WTC11 (cell line): ENCODE data around the gene ATXN10. TPM values are rescaled to one million over a fixed set of nuclear protein-coding genes. Genes with fewer than 3 reads are reported as not detected.

Experiments used
- ATAC-seq: fragments of 200-7000 bp; cut with Tn5 transposase; 2 replicates; pipeline ENCODE4 v1.10.0; 2021; ENCODE audit warnings: mild to moderate bottlenecking, moderate library complexity
- CTCF ChIA-PET: fragments of 300-600 bp; sonication (Branson Sonifier 250); formaldehyde crosslinking; loops from one replicate; lab custom pipeline; 2021; ENCODE audit warnings: antibody characterized with exemption; lab: Charles Lee
- POLR2A ChIA-PET: fragments of 350-600 bp; sonication (Branson Sonifier 250); formaldehyde crosslinking; loops from one replicate; lab custom pipeline; 2021; ENCODE audit warnings: antibody characterized with exemption; lab: Charles Lee
- DNase-seq: peaks from one replicate; pipeline ENCODE4 v3.0.0; 2021; ENCODE audit warnings: low spot score
- H3K27ac Mint-ChIP-seq: 2 replicates; pipeline ENCODE4 v1.8.0; 2021; ENCODE audit warnings: mixed read lengths
- H3K27me3 Mint-ChIP-seq: 2 replicates; pipeline ENCODE4 v1.8.0; 2021; ENCODE audit warnings: low read depth, mild to moderate bottlenecking, moderate library complexity, mixed read lengths
- H3K36me3 Mint-ChIP-seq: 2 replicates; pipeline ENCODE4 v1.8.0; 2021; ENCODE audit warnings: mixed read lengths
- H3K4me1 Mint-ChIP-seq: 2 replicates; pipeline ENCODE4 v1.8.0; 2022; ENCODE audit warnings: mixed read lengths
- H3K4me3 Mint-ChIP-seq: 2 replicates; pipeline ENCODE4 v1.8.0; 2021; ENCODE audit warnings: mild to moderate bottlenecking, moderate library complexity, mixed read lengths
- H3K9me3 Mint-ChIP-seq: 2 replicates; pipeline ENCODE4 v1.8.0; 2021; ENCODE audit warnings: mixed read lengths
- ATF2 ChIP-seq: sonication (generic); formaldehyde crosslinking; IDR thresholded peaks from 2 replicates; pipeline ENCODE4 v1.8.1; 2022; ENCODE audit warnings: low read depth, missing genetic modification reagents, borderline replicate concordance
- CREM ChIP-seq: sonication (generic); formaldehyde crosslinking; IDR thresholded peaks from 2 replicates; pipeline ENCODE4 v1.8.1; 2022; ENCODE audit warnings: mild to moderate bottlenecking, missing genetic modification reagents, moderate library complexity
- FOXP1 ChIP-seq: sonication (generic); formaldehyde crosslinking; IDR thresholded peaks from 2 replicates; pipeline ENCODE4 v1.8.0; 2022; ENCODE audit warnings: missing genetic modification reagents, mild to moderate bottlenecking, moderate library complexity, borderline replicate concordance
- GABPB1 ChIP-seq: sonication (generic); formaldehyde crosslinking; IDR thresholded peaks from 2 replicates; pipeline ENCODE4 v1.8.1; 2023; ENCODE audit warnings: mild to moderate bottlenecking, missing genetic modification reagents
- GRHL2 ChIP-seq: fragments of 250-450 bp; sonication (Bioruptor Pico); IDR thresholded peaks from 2 replicates; pipeline ENCODE4 v1.8.0; 2022; ENCODE audit warnings: mild to moderate bottlenecking, moderate library complexity; ENCODE audit not compliant: insufficient replicate concordance, severe bottlenecking
- JUN ChIP-seq: sonication (generic); formaldehyde crosslinking; IDR thresholded peaks from 2 replicates; pipeline ENCODE4 v1.8.0; 2023; ENCODE audit warnings: mild to moderate bottlenecking, missing genetic modification reagents
- MYBL2 ChIP-seq: sonication (generic); formaldehyde crosslinking; IDR thresholded peaks from 2 replicates; pipeline ENCODE4 v1.8.1; 2023; ENCODE audit warnings: mild to moderate bottlenecking, moderate library complexity, missing genetic modification reagents
- NR3C1 ChIP-seq: sonication (generic); formaldehyde crosslinking; conservative IDR thresholded peaks from 2 replicates; pipeline ENCODE4 v1.8.1; 2023; ENCODE audit warnings: low read depth, mild to moderate bottlenecking, missing genetic modification reagents
- OVOL2 ChIP-seq: fragments of 250-450 bp; sonication (Bioruptor Pico); IDR thresholded peaks from 2 replicates; pipeline ENCODE4 v1.9.0; 2021; ENCODE audit warnings: mild to moderate bottlenecking, borderline replicate concordance
- PRRX2 ChIP-seq: fragments of 250-450 bp; sonication (Bioruptor Pico); IDR thresholded peaks from 2 replicates; pipeline ENCODE4 v1.8.0; 2021; ENCODE audit warnings: mild to moderate bottlenecking
- RORB ChIP-seq: fragments of 250-450 bp; sonication (Bioruptor Pico); IDR thresholded peaks from 2 replicates; pipeline ENCODE4 v1.9.0; 2021; ENCODE audit warnings: mild to moderate bottlenecking
- SOX15 ChIP-seq: fragments of 250-450 bp; sonication (Bioruptor Pico); IDR thresholded peaks from 2 replicates; pipeline ENCODE4 v1.9.0; 2021; ENCODE audit warnings: mild to moderate bottlenecking
- TEAD4 ChIP-seq: sonication (generic); formaldehyde crosslinking; IDR thresholded peaks from 2 replicates; pipeline ENCODE4 v1.8.0; 2022; ENCODE audit warnings: mild to moderate bottlenecking, missing genetic modification reagents
- TP53 ChIP-seq: sonication (generic); formaldehyde crosslinking; IDR thresholded peaks from 2 replicates; pipeline ENCODE4 v1.8.1; 2023; ENCODE audit warnings: mild to moderate bottlenecking, missing genetic modification reagents
- ZBTB21 ChIP-seq: sonication (generic); formaldehyde crosslinking; IDR thresholded peaks from 2 replicates; pipeline ENCODE4 v1.8.1; 2023; ENCODE audit warnings: mild to moderate bottlenecking, missing genetic modification reagents, borderline replicate concordance
- ZNF219 ChIP-seq: sonication (generic); formaldehyde crosslinking; IDR thresholded peaks from 2 replicates; pipeline ENCODE4 v1.8.0; 2023; ENCODE audit warnings: missing genetic modification reagents, mild to moderate bottlenecking, borderline replicate concordance
- ZNF416 ChIP-seq: fragments of 250-450 bp; sonication (Bioruptor Pico); IDR thresholded peaks from 2 replicates; pipeline ENCODE4 v1.9.0; 2021; ENCODE audit warnings: mild to moderate bottlenecking, inconsistent platforms
- total RNA-seq: library from RNA; stranded (reverse); gene quantifications from 3 replicates; pipeline ENCODE4 v1.2.3, GENCODE V29; 2021
- TF ChIP-seq, protein P1 (sequence below): sonication (generic); formaldehyde crosslinking; IDR thresholded peaks from 2 replicates; pipeline ENCODE4 v1.8.0; 2022; ENCODE audit warnings: mild to moderate bottlenecking, missing genetic modification reagents
- TF ChIP-seq, protein P2 (sequence below): fragments of 250-450 bp; sonication (Bioruptor Pico); IDR thresholded peaks from 2 replicates; pipeline ENCODE4 v1.9.0; 2021; ENCODE audit warnings: moderate library complexity, mild to moderate bottlenecking, inconsistent platforms, borderline replicate concordance

Gene ATXN10
- total RNA-seq, 1 experiment from 2014 or later = 185 TPM

DNA sequence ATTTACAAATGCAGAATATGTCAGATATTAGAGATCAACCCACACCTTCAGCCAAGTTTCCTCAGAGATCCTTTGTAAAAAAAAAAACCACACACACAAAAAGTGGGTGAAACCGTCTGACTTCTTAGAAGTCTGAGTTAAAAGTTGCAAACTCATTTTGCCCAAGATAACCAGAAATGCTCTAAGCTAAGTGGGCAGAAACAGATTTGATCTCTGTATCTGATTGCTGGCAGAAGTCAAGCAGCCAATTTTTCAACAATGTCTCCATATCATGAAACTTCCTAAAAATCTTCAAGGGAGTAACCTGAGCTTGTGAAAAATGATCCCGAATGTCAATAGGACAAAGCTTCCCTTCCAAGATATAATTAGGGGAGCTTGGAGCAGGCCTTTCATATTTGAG lies 28.6 kb upstream of the ATXN10 start:
- H3K27me3 Mint-ChIP-seq = peaks cover 36% of the 10 kb centered on the region

DNA sequence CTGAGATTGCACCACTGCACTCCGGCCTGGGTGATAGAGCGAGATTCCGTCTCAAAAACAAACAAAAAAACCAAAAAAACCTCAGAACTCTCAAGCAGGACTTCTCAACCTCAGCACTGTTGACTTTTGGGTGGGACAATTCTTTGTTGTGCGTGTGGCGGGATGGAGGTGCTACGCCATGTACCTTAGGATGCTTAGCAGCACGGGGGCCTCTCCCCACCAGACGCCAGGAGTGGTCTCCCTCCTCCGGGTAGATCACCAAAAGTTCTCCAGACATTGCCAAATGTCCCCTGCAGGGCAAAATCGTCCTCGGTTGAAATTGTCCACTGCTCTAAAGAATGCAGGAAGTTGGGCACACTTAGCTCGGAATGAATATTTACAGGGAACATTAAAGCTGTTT lies 26.9 kb upstream of the ATXN10 start:
- Mint-ChIP-seq H3K4me3 (peak overlapping the region; percentile 61), H3K4me1 (peaks cover 31% of the 10 kb centered on the region), H3K9me3 (no peaks in the 10 kb centered on the region), H3K27ac (no peak overlapping the region), H3K27me3 (peaks cover 36% of the 10 kb centered on the region), H3K36me3 (no peaks in the 10 kb centered on the region)
- 0 out of 2 replicates have a peak, but pooled peaks have one; percentile 5 for TF ChIP-seq NR3C1
- TF ChIP-seq ZNF416 = no peak
- CTCF ChIA-PET = interaction anchor here (0.8 to 2.4 kb wide), 9 partner anchors 9 to 222 kb away, joined by 3 to 11 read pairs (median 5); no protein-coding TSS in a partner anchor
- no peak for DNase-seq
- POLR2A ChIA-PET = no interaction called here
- no peak for ATAC-seq

More for the DNA sequence above, 28.6 kb upstream of the ATXN10 start:
- no peak for DNase-seq
- TF ChIP-seq RORB (CRISPR knock-in tag) = no peak
- no peak for TF ChIP-seq ATF2 (CRISPR knock-in tag)
- TF ChIP-seq PRRX2 (CRISPR knock-in tag) = no peak
- CTCF ChIA-PET = interaction anchor here (0.7 to 2.4 kb wide), 4 partner anchors 9 to 222 kb away, joined by 3 to 10 read pairs (median 4); no protein-coding TSS in a partner anchor
- H3K4me1 Mint-ChIP-seq = peaks cover 40% of the 10 kb centered on the region
- no peak overlapping the region for H3K4me3 Mint-ChIP-seq
- H3K36me3 Mint-ChIP-seq = no peaks in the 10 kb centered on the region
- POLR2A ChIA-PET = no interaction called here
- H3K27ac Mint-ChIP-seq = no peak overlapping the region
- H3K9me3 Mint-ChIP-seq = no peaks in the 10 kb centered on the region
- no peak for ATAC-seq

GRCh38 chr22:45645150-45645525 lies 26.5 kb upstream of the ATXN10 start:
- H3K36me3 Mint-ChIP-seq = no peaks in the 10 kb centered on the region
- POLR2A ChIA-PET = no interaction called here
- DNase-seq = no peak
- peaks cover 36% of the 10 kb centered on the region for H3K27me3 Mint-ChIP-seq
- H3K4me3 Mint-ChIP-seq = peak overlapping the region; percentile 61
- CTCF ChIA-PET = interaction anchor here (0.8 to 2.4 kb wide), 10 partner anchors 10 to 221 kb away, joined by 3 to 11 read pairs (median 4); no protein-coding TSS in a partner anchor
- TF ChIP-seq JUN (CRISPR knock-in tag) (no peak), NR3C1 (0 out of 2 replicates have a peak, but pooled peaks have one; percentile 14)
- TF ChIP-seq, all 79 proteins: peak for 1
- peaks cover 27% of the 10 kb centered on the region for H3K4me1 Mint-ChIP-seq
- ATAC-seq = peak; percentile 5
- H3K27ac Mint-ChIP-seq = no peak overlapping the region
- H3K9me3 Mint-ChIP-seq = no peaks in the 10 kb centered on the region

DNA sequence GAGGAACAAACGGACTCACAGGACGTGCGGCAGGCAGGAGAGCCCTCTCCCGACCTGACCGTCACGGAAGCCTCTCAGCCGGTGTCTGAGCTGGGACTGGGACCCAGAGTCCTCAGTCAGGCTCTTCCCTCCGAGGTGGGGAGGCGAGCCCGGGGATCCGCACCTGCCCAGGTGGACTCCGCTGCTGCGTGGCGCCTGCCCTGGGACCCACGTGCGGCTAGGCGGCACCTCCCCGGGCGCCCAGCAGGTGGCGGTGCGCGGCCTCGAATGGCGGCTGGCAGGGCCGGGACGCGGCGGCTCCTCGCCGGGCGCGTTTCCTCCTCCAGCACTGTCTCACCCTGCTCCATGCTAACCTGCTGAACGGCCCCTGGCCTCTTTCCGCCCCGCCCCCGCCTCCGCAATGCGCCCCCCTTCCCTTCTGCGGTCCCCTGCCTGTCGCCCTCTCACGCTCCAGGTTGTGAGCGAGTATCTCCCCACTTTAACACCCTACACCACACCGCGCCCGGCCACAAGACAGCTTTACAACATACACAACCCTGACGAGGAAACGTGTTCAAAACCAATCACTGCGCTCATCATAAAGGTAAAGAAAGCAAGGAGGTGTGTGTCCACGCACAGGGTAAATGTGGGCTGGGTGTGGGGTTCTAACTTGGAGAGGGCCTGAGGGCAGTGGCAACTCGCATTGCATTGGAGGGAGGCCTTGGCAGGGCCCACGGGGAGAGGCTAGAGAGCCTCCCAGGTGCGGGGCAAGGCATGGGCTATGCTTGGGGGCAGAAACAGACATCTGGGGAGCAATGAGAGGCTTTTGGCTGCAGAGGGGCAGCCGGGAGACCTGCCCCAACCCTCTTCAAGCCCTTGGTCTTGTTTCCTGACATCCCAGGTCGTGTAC lies 25.9 kb upstream of the ATXN10 start:
- H3K4me3 Mint-ChIP-seq = peak overlapping the region; percentile 61
- H3K27ac Mint-ChIP-seq = no peak overlapping the region
- H3K9me3 Mint-ChIP-seq = no peaks in the 10 kb centered on the region
- CTCF ChIA-PET = interaction anchor here (0.5 to 2.0 kb wide), 11 partner anchors 36 to 324 kb away, joined by 3 to 11 read pairs (median 3); no protein-coding TSS in a partner anchor
- ATAC-seq (peak; percentile 93), DNase-seq (peak; percentile 86)
- H3K27me3 Mint-ChIP-seq = peaks cover 36% of the 10 kb centered on the region
- no peaks in the 10 kb centered on the region for H3K36me3 Mint-ChIP-seq
- peaks cover 21% of the 10 kb centered on the region for H3K4me1 Mint-ChIP-seq
- POLR2A ChIA-PET = no interaction called here
- TF ChIP-seq ZNF219 (no peak), GABPB1 (CRISPR knock-in tag) (0 out of 2 replicates have a peak, but pooled peaks have one; percentile 30), GRHL2 (no peak), MYBL2 (no peak), NR3C1 (0 out of 2 replicates have a peak, but pooled peaks have one; percentile 66), TP53 (CRISPR knock-in tag) (no peak), FOXP1 (CRISPR knock-in tag) (peak; percentile 42; the same call in 1 of the 2 replicates), CREM (no peak), ZBTB21 (0 out of 2 replicates have a peak, but pooled peaks have one; percentile 34), ZNF416 (no peak), TEAD4 (CRISPR knock-in tag) (no peak), ATF2 (CRISPR knock-in tag) (no peak), SOX15 (CRISPR knock-in tag) (no peak), OVOL2 (CRISPR knock-in tag) (no peak)
- TF ChIP-seq, protein P1, sequence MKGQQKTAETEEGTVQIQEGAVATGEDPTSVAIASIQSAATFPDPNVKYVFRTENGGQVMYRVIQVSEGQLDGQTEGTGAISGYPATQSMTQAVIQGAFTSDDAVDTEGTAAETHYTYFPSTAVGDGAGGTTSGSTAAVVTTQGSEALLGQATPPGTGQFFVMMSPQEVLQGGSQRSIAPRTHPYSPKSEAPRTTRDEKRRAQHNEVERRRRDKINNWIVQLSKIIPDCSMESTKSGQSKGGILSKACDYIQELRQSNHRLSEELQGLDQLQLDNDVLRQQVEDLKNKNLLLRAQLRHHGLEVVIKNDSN (CRISPR knock-in tag) = no peak
- TF ChIP-seq, protein P2, sequence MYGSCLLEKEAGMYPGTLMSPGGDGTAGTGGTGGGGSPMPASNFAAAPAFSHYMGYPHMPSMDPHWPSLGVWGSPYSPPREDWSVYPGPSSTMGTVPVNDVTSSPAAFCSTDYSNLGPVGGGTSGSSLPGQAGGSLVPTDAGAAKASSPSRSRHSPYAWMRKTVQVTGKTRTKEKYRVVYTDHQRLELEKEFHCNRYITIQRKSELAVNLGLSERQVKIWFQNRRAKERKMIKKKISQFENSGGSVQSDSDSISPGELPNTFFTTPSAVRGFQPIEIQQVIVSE (CRISPR knock-in tag) = no peak
